Psoas muscle (tissue), 8 donors: Measurements from ENCODE around the gene RAB10. TPM values are rescaled to one million over a fixed set of nuclear protein-coding genes. Genes with fewer than 3 reads are reported as not detected.

Source experiments
- ATAC-seq, 4 donors: fragments of 200-7000 bp; cut with Tn5 transposase; one replicate each; pipeline ENCODE4 v1.9.1; 2020; ENCODE audit warnings: moderate library complexity in 3 of 4, mild to moderate bottlenecking in 2 of 4
- DNase-seq, 2 donors: peaks; one replicate each; pipeline ENCODE4 v3.0.0-alpha.2; 2020
- H3K27ac ChIP-seq: fragments of 200-600 bp; one replicate; pipeline ENCODE4 v1.8.0; 2022
- H3K27me3 ChIP-seq, 3 donors: fragments of 200-600 bp in 1 of 3; one replicate each; pipeline versions ENCODE4 v1.6.1 to v1.8.0; 2013 to 2022; ENCODE audit warnings: low read length in 2 of 3, mild to moderate bottlenecking in 2 of 3, moderate library complexity in 1 of 3; ENCODE audit not compliant: insufficient read depth in 3 of 3
- H3K36me3 ChIP-seq, 2 donors: fragments of 200-600 bp in 1 of 2; one replicate each; pipeline versions ENCODE4 v1.6.1 to v1.8.0; 2013 to 2022; ENCODE audit warnings: low read depth in 1 of 2, mild to moderate bottlenecking in 1 of 2, moderate library complexity in 1 of 2; ENCODE audit not compliant: insufficient read depth in 1 of 2
- H3K4me1 ChIP-seq: fragments of 200-600 bp; one replicate; pipeline ENCODE4 v1.8.0; 2022
- H3K4me3 ChIP-seq: fragments of 200-600 bp; one replicate; pipeline ENCODE4 v1.8.0; 2022; ENCODE audit warnings: mild to moderate bottlenecking
- H3K9me3 ChIP-seq: fragments of 200-600 bp; one replicate; pipeline ENCODE4 v1.8.0; 2022
- WGBS, 3 donors: extraction: QIAGEN DNeasy Blood & Tissue Kit; methylation state at CpG; one replicate each; pipeline versions ENCODE4 v1.1.6 to v1.1.7; 2013; 5-methylcytosine and 5-hydroxymethylcytosine counted together
- intact Hi-C, 2 donors: fragments of 100-400 bp; cut with DNase I; formaldehyde crosslinking; loops; one replicate each; pipeline versions ENCODE4 v1.11.0 to v1.14.2; 2022
- polyA plus RNA-seq, 3 donors: library from polyadenylated mRNA; stranded (reverse); fragments of 200-250 nt; gene quantifications; one replicate each; pipeline ENCODE4 v1.2.3, GENCODE V29; 2013
- total RNA-seq, 4 donors: library from RNA; stranded (reverse); fragmentation: NEBNext Ultra II Directional in 2 of 4; extraction: Animal tissue kit (Norgen Biotek cat#: 25700) in 2 of 4; gene quantifications; one replicate each; pipeline versions ENCODE4 v1.2.1 to v1.2.4, GENCODE V29; 2021 to 2023
- TF ChIP-seq, protein P1 (sequence below): fragments of 200-600 bp; IDR thresholded peaks from one replicate; pipeline ENCODE4 v1.8.0; 2022; ENCODE audit warnings: antibody characterized with exemption
- donor health status: healthy with polysubstance abuse.
- donor health status: DM: no; HTN: no; CAD: no; lungs with moderate emphysema.
- donor health status: Bipolar disorder and iron deficiency.
- donor health status: healthy.
- donor health status: DM: yes; HTN: yes; CAD: no.
- donor health status: DM: no; HTN: no; CAD: no.
- donor health status: DM: no; HTN: no; CAD: no.
- donor health status: DM: yes; HTN: yes; CAD: no.

Gene RAB10
- total and polyA plus RNA-seq, 7 donors, result 76.5 to 170 (median 147) TPM

DNA sequence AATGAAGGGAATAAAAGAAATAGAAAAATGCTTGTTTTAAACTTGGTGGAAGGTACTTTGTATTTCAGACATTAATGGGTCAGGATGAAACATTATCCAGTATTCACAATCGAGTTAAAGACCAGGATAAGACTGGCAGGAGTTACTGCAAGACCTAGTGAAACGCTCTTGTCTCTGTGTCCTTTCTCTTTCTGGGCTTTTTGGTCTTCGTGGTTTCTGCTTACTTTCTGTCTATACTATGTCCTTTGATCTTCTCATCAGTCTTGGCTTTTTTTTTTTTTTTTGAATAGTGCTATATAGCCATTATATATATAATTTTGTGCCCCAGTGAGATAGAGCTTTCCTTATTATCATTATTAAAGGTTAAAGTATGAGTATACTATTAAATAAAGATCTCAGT is 96.9 kb downstream of the RAB10 start:
- H3K36me3 ChIP-seq, result peaks cover 7 to 34% of the 10 kb centered on the region in 2 donors
- H3K9me3 ChIP-seq, result no peaks in the 10 kb centered on the region
- no peaks in the 10 kb centered on the region for H3K27me3 ChIP-seq
- DNase-seq (no peak), ATAC-seq (no peak)
- TF ChIP-seq, protein P1, sequence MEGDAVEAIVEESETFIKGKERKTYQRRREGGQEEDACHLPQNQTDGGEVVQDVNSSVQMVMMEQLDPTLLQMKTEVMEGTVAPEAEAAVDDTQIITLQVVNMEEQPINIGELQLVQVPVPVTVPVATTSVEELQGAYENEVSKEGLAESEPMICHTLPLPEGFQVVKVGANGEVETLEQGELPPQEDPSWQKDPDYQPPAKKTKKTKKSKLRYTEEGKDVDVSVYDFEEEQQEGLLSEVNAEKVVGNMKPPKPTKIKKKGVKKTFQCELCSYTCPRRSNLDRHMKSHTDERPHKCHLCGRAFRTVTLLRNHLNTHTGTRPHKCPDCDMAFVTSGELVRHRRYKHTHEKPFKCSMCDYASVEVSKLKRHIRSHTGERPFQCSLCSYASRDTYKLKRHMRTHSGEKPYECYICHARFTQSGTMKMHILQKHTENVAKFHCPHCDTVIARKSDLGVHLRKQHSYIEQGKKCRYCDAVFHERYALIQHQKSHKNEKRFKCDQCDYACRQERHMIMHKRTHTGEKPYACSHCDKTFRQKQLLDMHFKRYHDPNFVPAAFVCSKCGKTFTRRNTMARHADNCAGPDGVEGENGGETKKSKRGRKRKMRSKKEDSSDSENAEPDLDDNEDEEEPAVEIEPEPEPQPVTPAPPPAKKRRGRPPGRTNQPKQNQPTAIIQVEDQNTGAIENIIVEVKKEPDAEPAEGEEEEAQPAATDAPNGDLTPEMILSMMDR, result no peak
- H3K4me3 ChIP-seq, result no peak overlapping the region
- intact Hi-C loops, result loop anchor here in 1 of 2 donors (5.0 kb wide), 1 partner anchor 33 kb away; no protein-coding TSS in a partner anchor
- H3K4me1 ChIP-seq, result peaks cover 61% of the 10 kb centered on the region
- H3K27ac ChIP-seq, result no peak overlapping the region
- WGBS, 3 donors, result 42 to 67% (median 51%) methylated on average over 3 of the region's 3 CpGs

DNA sequence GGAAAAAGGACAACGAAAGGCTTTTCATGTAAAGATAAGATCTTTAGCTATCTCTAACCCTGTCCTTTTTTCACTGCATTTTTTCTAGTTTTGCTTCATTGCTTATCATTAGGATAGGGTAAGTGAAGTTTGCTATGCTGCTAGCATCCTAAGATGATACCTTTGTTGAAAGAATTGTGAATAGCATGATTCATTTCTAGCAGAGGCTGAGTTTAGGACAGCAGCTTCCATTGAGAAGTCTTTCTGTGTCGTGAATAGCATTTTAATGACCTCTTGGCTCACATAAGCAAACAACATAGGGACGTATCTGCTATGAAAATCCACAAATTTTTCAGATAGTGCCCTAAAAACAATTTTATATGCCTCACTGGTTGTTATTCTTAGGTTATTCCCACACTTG is 102.6 kb downstream of the RAB10 start:
- H3K27ac ChIP-seq, result no peak overlapping the region
- 49 to 58% (median 50%) methylated on average over 3 of the region's 3 CpGs for WGBS, 3 donors
- DNase-seq (no peak), ATAC-seq (no peak)
- H3K27me3 ChIP-seq, result no peaks in the 10 kb centered on the region
- peaks cover 2 to 24% of the 10 kb centered on the region in 2 donors for H3K36me3 ChIP-seq
- TF ChIP-seq, protein P1, result no peak
- H3K4me1 ChIP-seq, result peaks cover 21% of the 10 kb centered on the region
- intact Hi-C loops, result no loop called here
- no peaks in the 10 kb centered on the region for H3K9me3 ChIP-seq
- no peak overlapping the region for H3K4me3 ChIP-seq

DNA sequence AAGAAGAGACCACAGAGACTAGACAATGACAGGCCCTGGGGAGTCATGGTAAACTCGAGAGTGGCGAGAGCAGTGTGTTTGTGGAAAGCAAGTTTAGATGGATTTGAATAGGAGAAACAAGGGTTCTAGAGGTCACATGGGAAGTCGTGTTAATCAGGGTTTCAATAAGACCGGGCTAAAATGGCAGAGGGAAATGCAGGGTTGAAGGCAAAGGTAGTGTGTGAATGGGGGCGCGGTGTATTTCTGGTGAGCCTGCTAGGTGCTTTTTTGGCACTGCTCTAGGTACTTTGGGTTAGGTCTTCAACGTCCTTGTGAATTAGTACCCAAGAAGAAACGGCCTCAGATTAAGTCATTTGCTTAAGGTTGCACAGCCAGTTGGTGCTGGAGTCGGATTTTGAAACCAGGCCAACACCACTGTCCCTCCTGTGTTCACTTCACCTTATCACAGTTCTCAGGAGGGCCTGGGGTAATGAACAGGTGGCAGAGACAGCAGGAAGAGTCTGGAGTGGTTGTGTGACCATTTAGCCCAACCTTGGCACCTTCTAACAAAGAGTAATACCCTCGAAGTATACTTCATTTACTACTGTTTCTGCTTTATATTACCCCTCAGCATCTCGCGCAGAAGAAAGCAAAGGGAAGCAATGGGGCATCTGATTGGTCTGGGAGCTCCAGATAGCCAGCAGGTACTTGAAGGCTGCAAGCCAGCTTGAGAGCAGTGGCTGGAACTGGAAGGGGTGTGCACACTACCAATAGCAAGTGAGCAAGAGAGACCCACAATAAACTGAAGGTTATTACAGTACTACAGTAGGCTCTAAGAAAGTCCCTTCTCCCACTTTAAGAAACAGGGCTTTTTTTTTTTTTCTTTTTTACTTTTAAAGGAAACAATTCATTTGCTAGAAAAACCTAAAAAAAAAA is 105.6 kb downstream of the RAB10 start:
- no peaks in the 10 kb centered on the region for H3K9me3 ChIP-seq
- no peak for DNase-seq
- peaks cover 16% of the 10 kb centered on the region for H3K4me1 ChIP-seq
- TF ChIP-seq, protein P1, result no peak
- intact Hi-C loops, result no loop called here
- no peak overlapping the region for H3K4me3 ChIP-seq
- ATAC-seq, result peak; percentile 24 to 34 (median 28)
- no peak overlapping the region for H3K27ac ChIP-seq
- H3K36me3 ChIP-seq, result peaks cover 2 to 8% of the 10 kb centered on the region in 2 donors
- 54 to 63% (median 59%) methylated on average over 12 of the region's 12 CpGs for WGBS, 3 donors
- no peaks in the 10 kb centered on the region for H3K27me3 ChIP-seq

GRCh38 chr2:26141145-26141769 is 107.4 kb downstream of the RAB10 start:
- H3K9me3 ChIP-seq, result no peaks in the 10 kb centered on the region
- H3K27ac ChIP-seq, result no peak overlapping the region
- no peak for DNase-seq
- intact Hi-C loops, result no loop called here
- no peak for ATAC-seq
- no peak overlapping the region for H3K4me3 ChIP-seq
- H3K27me3 ChIP-seq, result no peaks in the 10 kb centered on the region
- peaks cover 2% of the 10 kb centered on the region for H3K4me1 ChIP-seq
- WGBS, 3 donors, result 90 to 92% (median 92%) methylated on average over 18 of the region's 18 CpGs
- TF ChIP-seq, protein P1, result no peak
- H3K36me3 ChIP-seq, result peaks cover 0 to 3% of the 10 kb centered on the region in 2 donors
